HUES64 (cell line): Measurements from ENCODE around the gene SMIM35.

Experiments used
- H3K27ac ChIP-seq: 2 replicates; pipeline ENCODE4 v1.7.0; 2013; ENCODE audit warnings: low read depth, low read length, inconsistent platforms
- H3K27me3 ChIP-seq: 2 replicates; pipeline ENCODE4 v1.6.1; 2013; ENCODE audit warnings: mild to moderate bottlenecking, low read length; ENCODE audit not compliant: insufficient read depth
- H3K36me3 ChIP-seq: 2 replicates; pipeline ENCODE4 v1.6.1; 2013; ENCODE audit warnings: mild to moderate bottlenecking, low read length; ENCODE audit not compliant: insufficient read depth
- H3K4me1 ChIP-seq: 2 replicates; pipeline ENCODE4 v1.6.1; 2013; ENCODE audit warnings: mild to moderate bottlenecking, low read length, moderate library complexity; ENCODE audit not compliant: insufficient read depth
- H3K4me3 ChIP-seq: 2 replicates; pipeline ENCODE4 v1.5.1; 2013; ENCODE audit warnings: mild to moderate bottlenecking, low read length, moderate library complexity
- H3K9ac ChIP-seq: 2 replicates; pipeline ENCODE4 v1.6.1; 2013; ENCODE audit warnings: mild to moderate bottlenecking, low read depth, low read length
- H3K9me3 ChIP-seq: 2 replicates; pipeline ENCODE4 v1.6.1; 2013; ENCODE audit warnings: low read depth, low read length; ENCODE audit not compliant: insufficient read depth
- WGBS: fragments of 150-250, 120-280 bp; methylation state at CpG from one replicate; pipeline ENCODE4 v1.1.7; 2013; ENCODE audit warnings: missing lambda C conversion rate; 5-methylcytosine and 5-hydroxymethylcytosine counted together

SMIM35 gene

DNA sequence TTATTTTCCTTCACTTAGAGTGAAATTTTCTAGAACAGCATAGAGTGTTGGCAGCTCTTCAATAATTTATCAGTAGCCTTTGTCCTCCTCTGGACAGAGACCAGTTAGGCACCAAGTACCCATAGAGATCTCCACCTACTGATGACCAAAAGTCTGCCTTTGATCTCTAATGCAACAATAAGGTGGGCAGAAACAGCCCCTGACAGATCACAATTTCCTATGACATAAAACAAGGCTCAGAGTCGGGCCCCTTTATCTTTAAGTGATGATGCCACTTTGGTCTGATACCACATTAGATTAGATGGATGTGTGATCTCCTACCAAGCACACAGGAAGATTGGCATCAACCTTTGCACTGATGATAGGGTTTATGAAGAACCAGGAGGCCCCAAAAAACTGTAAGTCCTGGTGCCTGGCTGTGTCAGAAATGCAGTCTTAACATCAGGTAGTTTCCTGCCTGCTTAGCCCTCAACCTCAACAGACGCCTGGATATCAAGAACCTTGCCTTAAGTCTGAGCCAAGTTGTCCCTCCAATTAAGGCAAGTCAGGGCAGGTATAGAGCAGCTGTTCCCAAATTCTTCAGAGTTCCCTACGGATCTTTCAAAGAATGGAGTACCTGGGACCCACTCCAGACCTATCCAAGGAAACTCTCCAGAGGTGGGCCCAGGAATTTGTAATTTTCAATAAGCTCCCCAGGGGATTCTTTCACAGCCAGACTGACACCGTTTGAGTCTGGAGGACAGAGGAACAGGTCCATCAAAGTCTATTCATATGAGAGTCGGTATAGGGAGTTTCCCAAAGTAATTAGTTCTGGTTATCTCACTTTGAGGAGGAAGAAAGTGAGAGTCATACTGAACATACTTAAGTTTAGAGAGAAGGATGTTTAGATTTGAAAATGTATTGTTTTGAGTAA lies 40.5 kb downstream of the SMIM35 start:
- Histone ChIP-seq H3K9me3 (no peaks in the 10 kb centered on the region), H3K9ac (no peak overlapping the region), H3K36me3 (no peaks in the 10 kb centered on the region), H3K4me3 (no peak overlapping the region), H3K27me3 (no peaks in the 10 kb centered on the region), H3K27ac (no peak overlapping the region), H3K4me1 (no peaks in the 10 kb centered on the region)
- 69% methylated on average over 5 of the region's 5 CpGs for whole genome bisulfite sequencing

DNA sequence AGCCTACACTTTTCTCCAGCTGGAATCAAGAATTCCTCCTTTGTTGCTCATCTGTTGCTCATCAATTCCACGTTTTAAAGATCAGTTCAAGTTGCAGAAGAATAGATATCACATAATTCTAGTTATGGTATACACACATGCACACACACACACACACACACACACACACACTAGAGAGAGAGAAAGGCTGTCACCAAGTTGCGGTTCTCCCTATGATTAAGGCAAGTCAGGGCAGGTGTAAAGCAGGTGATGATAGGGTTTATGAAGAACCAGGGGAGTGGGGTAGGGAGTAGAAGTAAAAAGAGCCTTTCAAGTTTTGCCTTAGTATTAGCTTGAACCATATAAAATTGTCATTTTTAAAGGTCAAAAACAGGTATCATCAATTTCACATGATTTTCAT lies 41.6 kb downstream of the SMIM35 start:
- no peak overlapping the region for H3K27ac ChIP-seq
- H3K9me3 ChIP-seq, result no peaks in the 10 kb centered on the region
- no peaks in the 10 kb centered on the region for H3K27me3 ChIP-seq
- H3K36me3 ChIP-seq, result no peaks in the 10 kb centered on the region
- no peaks in the 10 kb centered on the region for H3K4me1 ChIP-seq
- no peak overlapping the region for H3K9ac ChIP-seq
- WGBS, result 100% methylated on average over 1 of the region's 2 CpGs
- H3K4me3 ChIP-seq, result no peak overlapping the region

DNA sequence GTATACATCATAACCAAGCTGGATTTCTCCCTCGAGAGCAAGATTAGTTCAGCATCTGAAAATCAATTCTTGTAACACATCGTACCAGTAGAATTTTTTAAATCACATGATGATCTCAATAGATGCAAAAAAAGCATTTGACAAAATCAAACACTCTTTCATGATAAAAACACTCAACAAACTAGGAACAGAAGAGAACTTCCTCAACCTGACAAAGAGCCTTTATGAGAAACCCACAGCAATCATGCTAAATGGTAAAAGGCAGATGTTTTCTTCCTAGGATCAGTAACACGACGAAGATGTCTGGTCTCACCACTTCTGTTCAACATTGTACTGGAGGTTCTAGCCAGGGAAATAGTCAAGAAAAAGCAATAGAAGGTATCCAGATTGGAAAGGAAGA lies 44.0 kb downstream of the SMIM35 start:
- H3K27me3 ChIP-seq, result no peaks in the 10 kb centered on the region
- H3K4me3 ChIP-seq, result no peak overlapping the region
- no peak overlapping the region for H3K27ac ChIP-seq
- H3K4me1 ChIP-seq, result no peaks in the 10 kb centered on the region
- H3K9me3 ChIP-seq, result no peaks in the 10 kb centered on the region
- no peaks in the 10 kb centered on the region for H3K36me3 ChIP-seq
- WGBS, result 91% methylated on average over 4 of the region's 4 CpGs
- no peak overlapping the region for H3K9ac ChIP-seq

DNA sequence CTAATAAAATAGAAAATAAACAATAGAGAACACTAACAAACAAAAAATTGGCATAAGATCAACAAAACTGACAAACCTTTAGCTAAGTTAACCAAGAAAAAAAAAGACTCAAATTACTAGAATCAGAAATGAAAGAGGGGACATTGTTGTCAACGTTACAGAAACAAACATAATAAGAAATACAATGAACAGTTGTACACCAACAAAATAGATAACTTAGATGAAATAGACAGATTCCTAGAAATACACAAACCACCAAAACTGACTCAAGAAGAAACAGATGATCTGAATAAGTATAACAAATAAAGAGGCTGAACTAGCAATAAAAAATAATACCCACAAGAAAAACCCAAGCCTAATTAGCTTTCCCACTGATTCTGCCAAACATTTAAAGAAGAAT lies 44.6 kb downstream of the SMIM35 start:
- Histone ChIP-seq H3K27ac (no peak overlapping the region), H3K9ac (no peak overlapping the region), H3K36me3 (no peaks in the 10 kb centered on the region), H3K4me1 (no peaks in the 10 kb centered on the region), H3K4me3 (no peak overlapping the region), H3K27me3 (no peaks in the 10 kb centered on the region), H3K9me3 (no peaks in the 10 kb centered on the region)
- WGBS, result no CpG with 5 or more reads among the region's 1 CpG

DNA sequence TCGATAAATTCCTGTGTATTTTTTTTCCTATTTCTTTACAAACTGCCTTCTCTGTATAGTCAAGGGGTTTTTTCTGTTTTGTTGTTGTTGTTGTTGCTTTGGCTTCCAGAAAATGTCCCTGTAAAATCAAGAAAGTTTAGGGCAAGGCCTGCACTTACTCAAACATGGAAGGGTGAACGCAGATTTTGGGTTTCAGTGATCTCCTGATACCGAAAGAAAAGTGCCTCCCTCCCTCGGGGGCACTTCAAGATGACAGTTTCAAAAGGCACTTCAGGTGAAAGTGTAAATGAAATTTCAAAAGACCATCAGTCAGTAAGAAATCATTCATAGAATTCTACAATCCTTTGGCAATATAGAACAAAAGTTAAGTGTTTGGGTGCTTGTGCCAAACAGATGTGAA lies 53.3 kb downstream of the SMIM35 start:
- Histone ChIP-seq H3K9ac (no peak overlapping the region), H3K27ac (no peak overlapping the region), H3K36me3 (no peaks in the 10 kb centered on the region), H3K9me3 (no peaks in the 10 kb centered on the region), H3K4me1 (no peaks in the 10 kb centered on the region), H3K27me3 (no peaks in the 10 kb centered on the region), H3K4me3 (no peak overlapping the region)
- WGBS, result 85% methylated on average over 3 of the region's 4 CpGs

DNA sequence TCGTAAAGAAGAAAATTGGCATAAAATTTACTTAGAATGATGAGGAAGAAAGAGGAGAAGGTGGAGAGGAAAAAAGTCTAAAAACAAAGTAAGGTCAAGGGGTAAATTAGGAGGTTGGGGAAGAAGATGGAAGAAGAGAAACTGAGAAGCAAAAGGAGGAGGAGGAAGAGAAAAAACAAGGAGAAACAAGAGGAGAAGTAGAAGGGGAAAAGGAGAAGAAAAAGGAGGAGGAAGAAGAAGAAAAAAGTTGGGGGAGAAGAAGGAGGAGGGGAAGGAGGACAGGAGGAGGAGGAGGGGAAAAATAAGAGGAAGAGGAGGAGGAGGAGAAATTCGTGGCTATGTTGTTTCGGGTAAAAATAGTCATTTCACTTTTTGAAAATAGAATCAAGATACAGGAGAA lies 58.1 kb downstream of the SMIM35 start:
- Histone ChIP-seq H3K27ac (no peak overlapping the region), H3K4me1 (no peaks in the 10 kb centered on the region), H3K36me3 (no peaks in the 10 kb centered on the region), H3K4me3 (no peak overlapping the region), H3K27me3 (no peaks in the 10 kb centered on the region; the same call in 1 of the 2 replicates), H3K9ac (no peak overlapping the region), H3K9me3 (no peaks in the 10 kb centered on the region)
- 87% methylated on average over 3 of the region's 3 CpGs for WGBS

DNA sequence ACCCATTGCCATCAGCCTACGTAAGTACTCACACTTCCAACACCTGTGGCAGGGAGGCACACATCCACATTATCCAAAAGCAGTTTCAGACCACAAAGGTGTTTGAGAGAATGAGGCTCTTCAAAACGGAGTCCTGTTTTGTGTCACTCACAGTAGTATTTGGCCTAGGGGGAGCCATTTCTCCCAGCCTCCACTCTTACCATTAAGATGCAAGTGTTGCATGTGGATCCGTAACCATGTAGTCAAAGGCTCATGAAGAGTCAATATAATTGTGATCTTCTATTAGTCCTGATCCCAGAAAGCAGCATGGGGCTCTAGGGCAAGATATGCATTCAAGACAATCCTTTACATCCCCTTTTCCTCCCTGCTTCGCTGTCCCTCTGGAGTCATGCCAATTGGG lies 59.1 kb downstream of the SMIM35 start:
- H3K4me3 ChIP-seq, result no peak overlapping the region
- H3K4me1 ChIP-seq, result no peaks in the 10 kb centered on the region
- H3K9ac ChIP-seq, result no peak overlapping the region
- no peaks in the 10 kb centered on the region; the same call in 1 of the 2 replicates for H3K27me3 ChIP-seq
- 86% methylated on average over 4 of the region's 4 CpGs for WGBS
- no peaks in the 10 kb centered on the region for H3K9me3 ChIP-seq
- H3K27ac ChIP-seq, result no peak overlapping the region
- H3K36me3 ChIP-seq, result no peaks in the 10 kb centered on the region

DNA sequence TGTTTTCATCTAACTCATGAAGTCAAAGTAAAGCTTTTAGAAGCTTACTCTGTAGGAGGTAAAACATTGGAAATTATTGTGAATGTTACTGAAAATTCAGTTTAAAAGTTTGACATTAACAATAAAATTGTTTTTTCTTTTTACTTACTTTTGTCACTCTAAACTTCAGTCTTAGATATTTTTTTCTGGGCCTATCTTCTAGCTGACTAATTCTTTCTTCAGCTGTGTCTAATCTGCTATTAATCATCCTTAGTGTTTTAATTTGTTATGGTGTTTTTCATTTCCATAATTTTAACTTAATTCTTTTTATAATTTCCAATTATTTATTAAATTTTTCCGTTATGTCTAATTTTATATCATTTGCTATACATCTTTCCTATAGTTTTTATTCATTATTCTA lies 65.6 kb downstream of the SMIM35 start:
- Histone ChIP-seq H3K27me3 (no peaks in the 10 kb centered on the region; the same call in 1 of the 2 replicates), H3K27ac (no peak overlapping the region), H3K36me3 (no peaks in the 10 kb centered on the region), H3K4me3 (no peak overlapping the region), H3K4me1 (no peaks in the 10 kb centered on the region), H3K9me3 (peaks cover 6% of the 10 kb centered on the region; the same call in 1 of the 2 replicates), H3K9ac (no peak overlapping the region)
- WGBS, result no CpG with 5 or more reads among the region's 1 CpG

DNA sequence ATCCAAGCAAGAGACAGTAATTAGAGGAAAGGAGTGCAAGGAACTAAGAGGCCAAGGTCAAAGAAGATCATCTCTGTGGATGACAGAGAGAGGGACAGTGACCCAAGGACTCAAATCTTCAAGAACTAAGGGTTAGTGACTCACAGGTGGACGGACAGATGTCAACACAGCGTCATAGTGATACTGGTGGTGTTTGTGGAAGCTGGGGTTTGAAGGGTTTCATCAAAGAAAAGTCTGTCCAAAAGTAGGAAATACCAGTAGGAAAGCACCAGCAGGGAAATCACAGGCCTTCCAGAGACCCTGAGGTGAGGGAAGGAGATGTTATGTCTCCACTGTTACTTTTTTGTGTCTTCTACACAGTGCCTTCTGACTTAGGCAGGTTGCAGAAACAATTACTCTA lies 68.4 kb downstream of the SMIM35 start:
- no peaks in the 10 kb centered on the region for H3K36me3 ChIP-seq
- no peaks in the 10 kb centered on the region for H3K4me1 ChIP-seq
- no peak overlapping the region for H3K4me3 ChIP-seq
- no peak overlapping the region for H3K27ac ChIP-seq
- WGBS, result 96% methylated on average over 2 of the region's 2 CpGs
- H3K27me3 ChIP-seq, result no peaks in the 10 kb centered on the region
- H3K9me3 ChIP-seq, result peaks cover 6% of the 10 kb centered on the region; the same call in 1 of the 2 replicates
- no peak overlapping the region for H3K9ac ChIP-seq

DNA sequence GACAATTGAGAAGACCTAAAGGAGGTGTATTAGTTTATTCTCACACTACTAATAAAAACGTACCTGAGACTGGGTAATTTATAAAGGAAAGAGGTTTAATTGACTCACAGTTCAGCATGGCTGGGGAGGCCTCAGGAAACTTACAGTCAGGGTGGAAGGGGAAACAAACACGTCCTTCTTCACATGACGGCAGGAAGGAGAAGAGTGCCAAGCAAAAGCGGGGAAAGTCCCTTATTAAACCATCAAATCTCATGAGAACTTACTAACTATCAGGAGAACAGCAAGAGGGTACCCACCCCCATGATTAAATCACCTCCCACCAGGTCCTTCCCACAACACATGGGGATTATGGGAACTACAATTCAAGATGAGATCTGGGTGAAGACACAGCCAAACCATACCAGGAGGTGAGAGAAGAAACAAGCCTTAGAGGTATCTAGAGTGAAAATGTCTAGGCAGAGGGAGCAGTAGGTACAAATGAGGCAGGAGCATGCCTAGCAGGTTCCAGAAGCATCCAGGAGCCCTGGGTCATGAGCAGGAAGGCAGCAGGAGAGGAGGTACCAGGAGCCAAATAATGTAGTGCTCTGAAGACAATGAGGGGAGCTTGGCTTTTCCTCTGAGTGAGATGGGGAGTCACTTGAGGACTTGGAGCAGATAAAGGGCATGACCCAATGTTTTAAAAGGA lies 69.0 kb downstream of the SMIM35 start:
- Histone ChIP-seq H3K9me3 (peaks cover 6% of the 10 kb centered on the region; the same call in 1 of the 2 replicates), H3K9ac (no peak overlapping the region), H3K27me3 (no peaks in the 10 kb centered on the region), H3K4me3 (no peak overlapping the region), H3K36me3 (no peaks in the 10 kb centered on the region), H3K27ac (no peak overlapping the region), H3K4me1 (no peaks in the 10 kb centered on the region)
- 72% methylated on average over 4 of the region's 4 CpGs for whole genome bisulfite sequencing

DNA sequence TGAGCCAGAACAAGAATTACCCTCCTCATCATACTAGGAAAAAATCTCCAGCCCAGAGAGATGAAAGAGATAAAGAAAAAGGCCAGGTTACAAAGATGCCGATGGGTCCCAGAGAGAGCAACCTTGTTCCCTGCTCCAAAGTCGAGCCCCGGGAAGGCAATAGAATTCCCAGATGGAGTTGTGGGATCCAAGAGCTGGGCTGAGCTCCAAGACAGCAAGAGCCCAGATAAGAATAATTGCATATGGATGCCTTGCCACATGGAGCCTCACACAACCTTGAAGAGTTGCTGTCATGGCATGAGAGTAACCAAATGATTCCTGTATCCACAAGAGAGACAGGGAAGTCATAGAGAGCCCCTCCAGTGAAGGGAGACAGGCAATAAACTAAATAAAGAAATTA lies 69.7 kb downstream of the SMIM35 start:
- H3K4me1 ChIP-seq, result no peaks in the 10 kb centered on the region
- 87% methylated on average over 3 of the region's 3 CpGs for WGBS
- H3K9ac ChIP-seq, result no peak overlapping the region
- H3K4me3 ChIP-seq, result no peak overlapping the region
- no peaks in the 10 kb centered on the region for H3K36me3 ChIP-seq
- H3K27me3 ChIP-seq, result no peaks in the 10 kb centered on the region
- no peak overlapping the region for H3K27ac ChIP-seq
- peaks cover 6% of the 10 kb centered on the region; the same call in 1 of the 2 replicates for H3K9me3 ChIP-seq
